HCT116 (cell line): ENCODE measurements around the gene MAML3. TPM values are rescaled to one million over a fixed set of nuclear protein-coding genes. Genes with fewer than 3 reads are reported as not detected.

Experiments
- ATAC-seq: fragments of 200-7000 bp; cut with Tn5 transposase; 2 replicates; pipeline ENCODE4 v1.9.1; 2020; ENCODE audit warnings: mild to moderate bottlenecking, moderate library complexity
- BruUV-seq: library from RNA; stranded (reverse); fragments of 400-500 nt; replicated peaks from 2 replicates; lab custom pipeline; 2021; lab: Mats Ljungman, UMichigan
- CTCF ChIA-PET: fragments of 300-600 bp; sonication (Branson Sonifier 250); formaldehyde crosslinking; loops from one replicate; lab custom pipeline; 2021; ENCODE audit warnings: antibody characterized with exemption; lab: Charles Lee
- POLR2A ChIA-PET: fragments of 300-600, 350-600 bp; sonication (Branson Sonifier 250); formaldehyde crosslinking; loops from one replicate; lab custom pipeline; 2021; ENCODE audit warnings: antibody characterized with exemption; lab: Charles Lee
- RAD21 ChIA-PET, 2 experiments: fragments of 300-600 bp; sonication (Branson Sonifier 250); formaldehyde crosslinking; loops; one replicate each; lab custom pipeline; 2023; ENCODE audit warnings: low total read pairs in 2 of 2; ENCODE audit not compliant: uncharacterized antibody in 2 of 2, unreplicated experiment in 2 of 2, low non-redundant PET in 1 of 2; lab: Charles Lee
- DNase-seq: peaks from one replicate; pipeline ENCODE4 v3.0.0-alpha.2; 2010; ENCODE audit warnings: low read depth, low spot score
- H2AFZ ChIP-seq: fragments of 200-600 bp; shearing (Covaris generic), sonication (generic); 2 replicates; pipeline ENCODE4 v1.6.1; 2017; ENCODE audit warnings: low read depth, mixed run types, mixed read lengths, antibody characterized with exemption, low read length; ENCODE audit not compliant: poor library complexity, severe bottlenecking
- H3K27ac ChIP-seq: 2 replicates; pipeline ENCODE4 v1.5.1; 2012; ENCODE audit warnings: low read depth, low read length
- H3K27me3 ChIP-seq: fragments of 200-600 bp; sonication (generic); 2 replicates; pipeline ENCODE4 v1.6.1; 2016; ENCODE audit warnings: mixed run types, low read length, mixed read lengths; ENCODE audit not compliant: insufficient read depth
- H3K36me3 ChIP-seq, 2 experiments: fragments of 200-500 bp in 1 of 2; fragments of 200-600 bp in 1 of 2; sonication (Bioruptor generic) in 1 of 2; sonication (generic) in 1 of 2; 2 replicates each; pipeline versions ENCODE4 v1.5.1 to v1.6.1; 2014 to 2016; ENCODE audit warnings: low read length in 2 of 2, inconsistent platforms in 1 of 2, mixed read lengths in 1 of 2, mixed run types in 1 of 2; ENCODE audit not compliant: insufficient read depth in 2 of 2, control insufficient read depth in 1 of 2
- H3K4me1 ChIP-seq, 2 experiments: fragments of 200-600 bp in 1 of 2; sonication (generic) in 1 of 2; 2 replicates each; pipeline versions ENCODE4 v1.5.1 to v1.6.1; 2012 to 2017; ENCODE audit warnings: low read length in 2 of 2, inconsistent platforms in 1 of 2, mild to moderate bottlenecking in 1 of 2, mixed read lengths in 1 of 2, mixed run types in 1 of 2, moderate library complexity in 1 of 2; ENCODE audit not compliant: insufficient read depth in 2 of 2, control insufficient read depth in 1 of 2
- H3K4me2 ChIP-seq: fragments of 200-600 bp; sonication (generic); 2 replicates; pipeline ENCODE4 v1.6.1; 2017; ENCODE audit warnings: mixed run types, low read length, mixed read lengths
- H3K4me3 ChIP-seq, 2 experiments: fragments of 200-600 bp in 1 of 2; sonication (generic) in 1 of 2; replicated peaks in 1 of 2; 2 replicates each; pipeline ENCODE4 v1.5.1; 2011 to 2016; ENCODE audit warnings: low read length in 2 of 2, control low read depth in 1 of 2, low read depth in 1 of 2, mild to moderate bottlenecking in 1 of 2, mixed read lengths in 1 of 2, mixed run types in 1 of 2
- H3K79me2 ChIP-seq: fragments of 200-600 bp; sonication (generic); 2 replicates; pipeline ENCODE4 v1.6.1; 2017; ENCODE audit warnings: mild to moderate bottlenecking, mixed run types, low read length, moderate library complexity, mixed read lengths; ENCODE audit not compliant: insufficient read depth
- H3K9ac ChIP-seq: fragments of 200-600 bp; sonication (generic); 2 replicates; pipeline ENCODE4 v1.6.1; 2016; ENCODE audit warnings: low read length, mixed read lengths
- H3K9me2 ChIP-seq: fragments of 200-600 bp; sonication (generic), shearing (Covaris generic); 2 replicates; pipeline ENCODE4 v1.6.1; 2017; ENCODE audit warnings: mixed run types, mild to moderate bottlenecking, moderate library complexity; ENCODE audit not compliant: insufficient read depth
- H3K9me3 ChIP-seq, 2 experiments: fragments of 200-500 bp in 1 of 2; fragments of 200-600 bp in 1 of 2; sonication (Bioruptor generic) in 1 of 2; sonication (generic) in 1 of 2; 2 replicates each; pipeline ENCODE4 v1.6.1; 2014 to 2017; ENCODE audit warnings: low read length in 2 of 2, mixed read lengths in 2 of 2, inconsistent platforms in 1 of 2, low read depth in 1 of 2, mild to moderate bottlenecking in 1 of 2, mixed run types in 1 of 2, moderate library complexity in 1 of 2; ENCODE audit not compliant: control insufficient read depth in 1 of 2, insufficient read depth in 1 of 2
- H4K20me1 ChIP-seq: fragments of 200-600 bp; sonication (generic), shearing (Covaris generic); 2 replicates; pipeline ENCODE4 v1.6.1; 2017; ENCODE audit warnings: mixed run types, mild to moderate bottlenecking, moderate library complexity; ENCODE audit not compliant: insufficient read depth
- ATF3 ChIP-seq: IDR thresholded peaks from 2 replicates; pipeline ENCODE4 v1.6.1; 2012
- CEBPB ChIP-seq: IDR thresholded peaks from 2 replicates; pipeline ENCODE4 v1.6.1; 2012; ENCODE audit warnings: low read depth
- CTCF ChIP-seq, 3 experiments: fragments of 200-600 bp in 1 of 3; sonication (generic) in 1 of 3; IDR thresholded peaks in 2 of 3; conservative IDR thresholded peaks in 1 of 3; 2 replicates each; pipeline ENCODE4 v1.5.1; 2012 to 2017; ENCODE audit warnings: low read depth in 2 of 3, low read length in 2 of 3, antibody characterized with exemption in 1 of 3, borderline replicate concordance in 1 of 3, control low read depth in 1 of 3, mild to moderate bottlenecking in 1 of 3, mixed read lengths in 1 of 3, mixed run types in 1 of 3, moderate library complexity in 1 of 3; ENCODE audit not compliant: insufficient read depth in 1 of 3
- EGR1 ChIP-seq: IDR thresholded peaks from 2 replicates; pipeline ENCODE4 v1.6.1; 2012; ENCODE audit warnings: low read depth
- ELF1 ChIP-seq: IDR thresholded peaks from 2 replicates; pipeline ENCODE4 v1.6.1; 2012; ENCODE audit warnings: low read depth, borderline replicate concordance
- EZH2 ChIP-seq: fragments of 200-600 bp; sonication (generic); IDR thresholded peaks from 2 replicates; pipeline ENCODE4 v1.6.1; 2017; ENCODE audit warnings: antibody characterized with exemption, mixed run types
- EZH2phosphoT487 ChIP-seq: fragments of 200-600 bp; IDR thresholded peaks from 2 replicates; pipeline ENCODE4 v1.6.1; 2018; ENCODE audit warnings: antibody characterized with exemption, borderline replicate concordance
- FOSL1 ChIP-seq: IDR thresholded peaks from 2 replicates; pipeline ENCODE4 v1.6.1; 2012; ENCODE audit warnings: low read depth
- JUND ChIP-seq: IDR thresholded peaks from 2 replicates; pipeline ENCODE4 v1.6.1; 2012
- POLR2A ChIP-seq: IDR thresholded peaks from 2 replicates; pipeline ENCODE4 v1.7.0; 2011; ENCODE audit warnings: borderline replicate concordance; ENCODE audit not compliant: insufficient read depth, insufficient read length; ENCODE audit errors: extremely low read depth
- POLR2AphosphoS5 ChIP-seq: IDR thresholded peaks from 2 replicates; pipeline ENCODE4 v1.6.1; 2011; ENCODE audit warnings: mild to moderate bottlenecking, low read depth, low read length, moderate library complexity
- RAD21 ChIP-seq: IDR thresholded peaks from 2 replicates; pipeline ENCODE4 v1.6.1; 2012; ENCODE audit warnings: low read depth, mild to moderate bottlenecking
- REST ChIP-seq: IDR thresholded peaks from 2 replicates; pipeline ENCODE4 v1.6.1; 2012; ENCODE audit warnings: low read depth
- SIN3A ChIP-seq: IDR thresholded peaks from 2 replicates; pipeline ENCODE4 v1.6.1; 2012; ENCODE audit warnings: low read depth
- SP1 ChIP-seq: IDR thresholded peaks from 2 replicates; pipeline ENCODE4 v1.6.1; 2012; ENCODE audit warnings: low read depth
- SRF ChIP-seq: IDR thresholded peaks from 2 replicates; pipeline ENCODE4 v1.6.1; 2012; ENCODE audit warnings: low read depth
- TCF7L2 ChIP-seq: IDR thresholded peaks from 2 replicates; pipeline ENCODE4 v1.7.0; 2011; ENCODE audit warnings: borderline replicate concordance, inconsistent platforms; ENCODE audit not compliant: insufficient read depth, insufficient read length; ENCODE audit errors: extremely low read depth
- ZBTB33 ChIP-seq: IDR thresholded peaks from 2 replicates; pipeline ENCODE4 v1.6.1; 2011; ENCODE audit warnings: mild to moderate bottlenecking, low read length, moderate library complexity; ENCODE audit not compliant: insufficient replicate concordance; ENCODE audit errors: extremely low read depth
- ZFX ChIP-seq: fragments of 450-650 bp; IDR thresholded peaks from 2 replicates; pipeline ENCODE4 v1.6.1; 2017
- ZNF274 ChIP-seq: fragments of 200-500 bp; sonication (Bioruptor generic); IDR thresholded peaks from 2 replicates; pipeline ENCODE4 v1.6.1; 2014; ENCODE audit warnings: mild to moderate bottlenecking, low read depth, low read length, inconsistent platforms
- intact Hi-C: fragments of 100-400 bp; cut with micrococcal nuclease; formaldehyde crosslinking; loops from 2 replicates; pipeline ENCODE4 v1.10.0; 2022
- total RNA-seq: library from RNA; stranded (reverse); gene quantifications from one replicate; pipeline ENCODE4 v1.2.1, GENCODE V29; 2021; ENCODE audit not compliant: unreplicated experiment

Gene MAML3
- total RNA-seq, 1 experiment from 2014 or later = 3.1 TPM

GRCh38 chr4:140066031-140066930 lies 87.7 kb downstream of the MAML3 start:
- ChIA-PET CTCF (no interaction called here), POLR2A (no interaction called here), RAD21 (no interaction called here)
- Histone ChIP-seq H3K4me2 (no peak overlapping the region), H3K4me3 (no peak overlapping the region), H3K79me2 (no peaks in the 10 kb centered on the region), H3K9me3 (no peaks in the 10 kb centered on the region), H3K27ac (no peak overlapping the region), H3K36me3 (no peaks in the 10 kb centered on the region), H2AFZ (no peak overlapping the region), H3K9ac (no peak overlapping the region), H3K9me2 (no peaks in the 10 kb centered on the region)
- no peak for DNase-seq
- no TSS peak for BruUV-seq
- no peak for ATAC-seq
- TF ChIP-seq EZH2phosphoT487 (no peak), TCF7L2 (no peak), FOSL1 (no peak), ZBTB33 (no peak), POLR2A (no peak), SP1 (no peak), ATF3 (no peak), POLR2AphosphoS5 (no peak), ZNF274 (no peak), ELF1 (no peak), EGR1 (no peak), RAD21 (no peak), ZFX (no peak), EZH2 (no peak), JUND (no peak), CEBPB (no peak), SRF (no peak), REST (no peak), SIN3A (no peak), CTCF (IDR thresholded peaks at IDR 0.05 in 2 of 3, conservative IDR thresholded peaks at IDR 0.05 in 1 of 3; ENCODE audit: borderline replicate concordance in 1 of 3, insufficient read depth in 1 of 3, low read depth in 2 of 3, low read length in 2 of 3) (no peak)
- TF ChIP-seq, all 23 proteins: peak for 0
- intact Hi-C loops = no loop called here
- H3K27me3 ChIP-seq = no peaks in the 10 kb centered on the region
- H4K20me1 ChIP-seq = no peaks in the 10 kb centered on the region
- H3K4me1 ChIP-seq = no peaks in the 10 kb centered on the region; a peak in 1 of 4 replicates
